CD14-positive monocyte (primary cell): ENCODE measurements around the gene RNFT2. TPM values are rescaled to one million over a fixed set of nuclear protein-coding genes. Genes with fewer than 3 reads are reported as not detected.

ENCODE experiments used
- DNase-seq, 3 donors: peaks; one replicate each; pipeline ENCODE4 v3.0.0-alpha.2; 2011 to 2022
- H2AFZ ChIP-seq: 2 replicates; pipeline ENCODE4 v1.6.0; 2012; ENCODE audit warnings: mild to moderate bottlenecking, low read depth, low read length, inconsistent platforms; ENCODE audit not compliant: insufficient read depth, poor library complexity, severe bottlenecking
- H3K27ac ChIP-seq, 2 donors: 1 replicate in 1 of 2; 2 replicates in 1 of 2; pipeline ENCODE4 v1.5.1; 2012 to 2013; ENCODE audit warnings: low read length in 2 of 2, control low read depth in 1 of 2, inconsistent platforms in 1 of 2, low read depth in 1 of 2, mild to moderate bottlenecking in 1 of 2
- H3K27me3 ChIP-seq, 2 donors: one replicate each; pipeline versions ENCODE4 v1.6.0 to v1.6.1; 2011 to 2013; ENCODE audit warnings: low read length in 2 of 2; ENCODE audit not compliant: control insufficient read depth in 2 of 2, insufficient read depth in 2 of 2
- H3K36me3 ChIP-seq, 2 donors: replicated peaks in 1 of 2; 1 replicate in 1 of 2; 2 replicates in 1 of 2; pipeline versions ENCODE4 v1.5.1 to v1.6.1; 2012 to 2013; ENCODE audit warnings: low read length in 2 of 2, control low read depth in 1 of 2, inconsistent platforms in 1 of 2, mild to moderate bottlenecking in 1 of 2; ENCODE audit not compliant: insufficient read depth in 2 of 2, control insufficient read depth in 1 of 2
- H3K4me1 ChIP-seq, 2 donors: 1 replicate in 1 of 2; 2 replicates in 1 of 2; pipeline versions ENCODE4 v1.5.1 to v1.6.1; 2012 to 2013; ENCODE audit warnings: low read length in 2 of 2, control low read depth in 1 of 2, inconsistent platforms in 1 of 2, mild to moderate bottlenecking in 1 of 2, moderate library complexity in 1 of 2; ENCODE audit not compliant: insufficient read depth in 2 of 2, control insufficient read depth in 1 of 2
- H3K4me2 ChIP-seq: replicated peaks from 2 replicates; pipeline ENCODE3; 2012; ENCODE audit warnings: low read length, moderate library complexity, mild to moderate bottlenecking; ENCODE audit not compliant: poor library complexity, severe bottlenecking; ENCODE audit errors: extremely low read depth
- H3K4me3 ChIP-seq, 3 experiments: fragments of 200-600 bp in 1 of 3; sonication (generic) in 1 of 3; replicated peaks in 1 of 3; 1 replicate in 2 of 3; 2 replicates in 1 of 3; pipeline ENCODE4 v1.5.1; 2011 to 2013; ENCODE audit warnings: low read length in 3 of 3, mild to moderate bottlenecking in 3 of 3, control low read depth in 2 of 3, low read depth in 2 of 3, inconsistent platforms in 1 of 3, moderate library complexity in 1 of 3
- H3K79me2 ChIP-seq: 2 replicates; pipeline ENCODE4 v1.6.0; 2012; ENCODE audit warnings: mild to moderate bottlenecking, control low read depth, inconsistent platforms, low read length, moderate library complexity; ENCODE audit not compliant: insufficient read depth
- H3K9ac ChIP-seq: 2 replicates; pipeline ENCODE4 v1.6.0; 2017; ENCODE audit warnings: low read length, mild to moderate bottlenecking; ENCODE audit not compliant: insufficient read depth, poor library complexity, severe bottlenecking
- H3K9me3 ChIP-seq, 2 donors: replicated peaks in 1 of 2; 1 replicate in 1 of 2; 2 replicates in 1 of 2; pipeline versions ENCODE4 v1.5.1 to v1.6.1; 2012 to 2013; ENCODE audit warnings: low read length in 2 of 2, control low read depth in 1 of 2; ENCODE audit not compliant: control insufficient read depth in 1 of 2, insufficient read depth in 1 of 2
- H4K20me1 ChIP-seq: 2 replicates; pipeline ENCODE4 v1.6.0; 2012; ENCODE audit warnings: mild to moderate bottlenecking, low read length, control low read depth, moderate library complexity; ENCODE audit not compliant: insufficient read depth
- H3K27ac Mint-ChIP-seq, 7 donors: one replicate each; pipeline ENCODE4 v1.8.0; 2020; ENCODE audit warnings: mild to moderate bottlenecking in 7 of 7, mixed read lengths in 7 of 7, moderate library complexity in 6 of 7, inconsistent platforms in 2 of 7
- H3K27me3 Mint-ChIP-seq, 3 donors: one replicate each; pipeline ENCODE4 v1.8.0; 2021 to 2022; ENCODE audit warnings: low read depth in 3 of 3, mild to moderate bottlenecking in 3 of 3, mixed read lengths in 3 of 3, moderate library complexity in 3 of 3, inconsistent platforms in 1 of 3
- H3K36me3 Mint-ChIP-seq, 2 donors: one replicate each; pipeline ENCODE4 v1.8.0; 2020; ENCODE audit warnings: mixed read lengths in 2 of 2, inconsistent platforms in 1 of 2, mild to moderate bottlenecking in 1 of 2
- H3K4me1 Mint-ChIP-seq: one replicate; pipeline ENCODE4 v1.8.0; 2020; ENCODE audit warnings: mild to moderate bottlenecking, mixed read lengths
- H3K4me3 Mint-ChIP-seq, 2 donors: one replicate each; pipeline ENCODE4 v1.8.0; 2020; ENCODE audit warnings: mild to moderate bottlenecking in 2 of 2, mixed read lengths in 2 of 2, moderate library complexity in 1 of 2
- H3K9me3 Mint-ChIP-seq, 7 donors: one replicate each; pipeline ENCODE4 v1.8.0; 2020 to 2022; ENCODE audit warnings: mixed read lengths in 7 of 7, mild to moderate bottlenecking in 6 of 7, moderate library complexity in 6 of 7, inconsistent platforms in 2 of 7
- CTCF ChIP-seq: fragments of 200-600 bp; IDR thresholded peaks from one replicate; pipeline ENCODE4 v1.8.0; 2022; ENCODE audit warnings: antibody characterized with exemption, mild to moderate bottlenecking
- WGBS: methylation state at CpG from one replicate; pipeline ENCODE4 v1.1.5; 2013; ENCODE audit warnings: missing lambda C conversion rate; ENCODE audit not compliant: insufficient coverage; 5-methylcytosine and 5-hydroxymethylcytosine counted together
- intact Hi-C, 2 donors: fragments of 100-400 bp; cut with micrococcal nuclease; formaldehyde crosslinking; loops; one replicate each; pipeline versions ENCODE4 v1.15.0 to v1.15.1; 2023
- polyA plus RNA-seq, 3 donors: library from polyadenylated mRNA; depleted of rRNA in 1 of 3; unstranded in 2 of 3; stranded (reverse) in 1 of 3; fragments of 300-500 nt in 2 of 3; fragments of >200 nt in 1 of 3; fragmentation: Illumina TruSeq in 2 of 3; gene quantifications; 1 replicate in 2 of 3; 2 replicates in 1 of 3; pipeline ENCODE4 v1.2.3, GENCODE V29; 2012 to 2021

Gene RNFT2
- polyA plus RNA-seq, 3 donors = 0.05 TPM; not detected in 2

GRCh38 chr12:116853507-116853906, 115.4 kb downstream of the RNFT2 start:
- peaks cover 0 to 4% (median 0%) of the 10 kb centered on the region in 7 donors for H3K9me3 Mint-ChIP-seq
- Histone ChIP-seq H3K27me3 (no peaks in the 10 kb centered on the region), H4K20me1 (no peaks in the 10 kb centered on the region), H3K4me3 (no peak overlapping the region), H3K36me3 (no peaks in the 10 kb centered on the region), H2AFZ (no peak overlapping the region), H3K4me1 (peaks cover 0 to 8% of the 10 kb centered on the region in 2 donors), H3K27ac (no peak overlapping the region), H3K79me2 (no peaks in the 10 kb centered on the region), H3K9me3 (no peaks in the 10 kb centered on the region), H3K4me2 (no peak overlapping the region), H3K9ac (no peak overlapping the region)
- DNase-seq = no peak
- intact Hi-C loops = no loop called here
- H3K4me1 Mint-ChIP-seq = peaks cover 8% of the 10 kb centered on the region
- H3K27me3 Mint-ChIP-seq = peaks cover under 1 to 9% (median 4%) of the 10 kb centered on the region in 3 donors
- WGBS = 79% methylated on average over 2 of the region's 5 CpGs
- H3K27ac Mint-ChIP-seq = no peak overlapping the region
- TF ChIP-seq CTCF = no peak
- H3K36me3 Mint-ChIP-seq = no peaks in the 10 kb centered on the region
- no peak overlapping the region for H3K4me3 Mint-ChIP-seq

- Histone ChIP-seq H3K27me3 (peaks cover 0 to 3% of the 10 kb centered on the region in 2 donors), H3K4me3 (no peak overlapping the region), H4K20me1 (no peaks in the 10 kb centered on the region), H3K9me3 (no peaks in the 10 kb centered on the region), H3K4me2 (no peak overlapping the region), H3K4me1 (peaks cover 0 to 8% of the 10 kb centered on the region in 2 donors), H3K79me2 (no peaks in the 10 kb centered on the region), H3K27ac (no peak overlapping the region), H3K36me3 (no peaks in the 10 kb centered on the region), H2AFZ (no peak overlapping the region), H3K9ac (no peak overlapping the region)
- no peak for TF ChIP-seq CTCF
- DNase-seq = no peak
- WGBS = 91% methylated on average over 14 of the region's 16 CpGs
- no peaks in the 10 kb centered on the region for H3K36me3 Mint-ChIP-seq
- H3K27ac Mint-ChIP-seq = no peak overlapping the region
- intact Hi-C loops = no loop called here
- H3K4me3 Mint-ChIP-seq = no peak overlapping the region
- peaks cover 5 to 14% (median 9%) of the 10 kb centered on the region in 3 donors for H3K27me3 Mint-ChIP-seq
- H3K9me3 Mint-ChIP-seq = peaks cover 0 to 4% (median 0%) of the 10 kb centered on the region in 7 donors
- peaks cover 8% of the 10 kb centered on the region for H3K4me1 Mint-ChIP-seq
Measured at GRCh38 chr12:116855744-116856470, 117.8 kb downstream of the RNFT2 start.
